Activated CD8-positive, alpha-beta memory T cell treated with anti-CD3 and anti-CD28 coated beads, Interleukin-2, amount 50 U/mL, for 24 hours (primary cell): ENCODE data around the gene PPP6R3.
"Not testable (repeated sequence)": the region's sequence is repeated elsewhere in the genome, so short reads cannot be mapped to it uniquely, and the experiment has no call there.

Experiments
- DNase-seq: peaks from one replicate; pipeline ENCODE4 v3.0.0-alpha.2; 2020; ENCODE audit errors: extremely low read depth

Gene PPP6R3

GRCh38 chr11:68434159-68434558, 26.4 kb upstream of the PPP6R3 start:
- not testable (repeated sequence) for DNase-seq

GRCh38 chr11:68436162-68436888, 24.2 kb upstream of the PPP6R3 start:
- no peak for DNase-seq

GRCh38 chr11:68436985-68437926, 23.3 kb upstream of the PPP6R3 start:
- no peak for DNase-seq

GRCh38 chr11:68437927-68438657, 22.5 kb upstream of the PPP6R3 start:
- DNase-seq, result no peak

GRCh38 chr11:68438658-68439259, 21.8 kb upstream of the PPP6R3 start:
- DNase-seq, result no peak

GRCh38 chr11:68439355-68440065, 21.0 kb upstream of the PPP6R3 start:
- DNase-seq, result no peak

GRCh38 chr11:68440224-68440623, 20.3 kb upstream of the PPP6R3 start:
- DNase-seq, result no peak

- DNase-seq, result no peak
These were observed 18.9 kb upstream of the PPP6R3 start for GRCh38 chr11:68441466-68442230.

- DNase-seq, result no peak
These were observed 18.1 kb upstream of the PPP6R3 start for GRCh38 chr11:68442433-68442832.

GRCh38 chr11:68444566-68444965, 16.0 kb upstream of the PPP6R3 start:
- no peak for DNase-seq

GRCh38 chr11:68445531-68446035, 15.0 kb upstream of the PPP6R3 start:
- no peak for DNase-seq

GRCh38 chr11:68446046-68446725, 14.4 kb upstream of the PPP6R3 start:
- no peak for DNase-seq

- peak; percentile 42 for DNase-seq
These were observed 13.3 kb upstream of the PPP6R3 start for GRCh38 chr11:68447015-68447801.

GRCh38 chr11:68447914-68448313, 12.6 kb upstream of the PPP6R3 start:
- not testable (repeated sequence) for DNase-seq

- DNase-seq, result no peak
These were observed 11.9 kb upstream of the PPP6R3 start for GRCh38 chr11:68448604-68449011.

GRCh38 chr11:68449951-68450350, 10.6 kb upstream of the PPP6R3 start:
- no peak for DNase-seq

- DNase-seq, result no peak
These were observed 9.8 kb upstream of the PPP6R3 start for GRCh38 chr11:68450711-68451110.

GRCh38 chr11:68454767-68455166, 5.8 kb upstream of the PPP6R3 start:
- no peak for DNase-seq

- DNase-seq, result no peak
These were observed 5.1 kb upstream of the PPP6R3 start for GRCh38 chr11:68455485-68455884.
